HG02642 (cell line): ENCODE data around the gene DMTF1.
"Not testable (repeated sequence)": the region's sequence is repeated elsewhere in the genome, so short reads cannot be mapped to it uniquely, and the experiment has no call there.

Experiments used
- ATAC-seq: cut with Tn5 transposase; IDR thresholded peaks from one replicate; pipeline ENCODE4 v1.9.1; 2021; ENCODE audit warnings: mild to moderate bottlenecking; ENCODE audit not compliant: unreplicated experiment, poor library complexity

The DMTF1 gene

DNA sequence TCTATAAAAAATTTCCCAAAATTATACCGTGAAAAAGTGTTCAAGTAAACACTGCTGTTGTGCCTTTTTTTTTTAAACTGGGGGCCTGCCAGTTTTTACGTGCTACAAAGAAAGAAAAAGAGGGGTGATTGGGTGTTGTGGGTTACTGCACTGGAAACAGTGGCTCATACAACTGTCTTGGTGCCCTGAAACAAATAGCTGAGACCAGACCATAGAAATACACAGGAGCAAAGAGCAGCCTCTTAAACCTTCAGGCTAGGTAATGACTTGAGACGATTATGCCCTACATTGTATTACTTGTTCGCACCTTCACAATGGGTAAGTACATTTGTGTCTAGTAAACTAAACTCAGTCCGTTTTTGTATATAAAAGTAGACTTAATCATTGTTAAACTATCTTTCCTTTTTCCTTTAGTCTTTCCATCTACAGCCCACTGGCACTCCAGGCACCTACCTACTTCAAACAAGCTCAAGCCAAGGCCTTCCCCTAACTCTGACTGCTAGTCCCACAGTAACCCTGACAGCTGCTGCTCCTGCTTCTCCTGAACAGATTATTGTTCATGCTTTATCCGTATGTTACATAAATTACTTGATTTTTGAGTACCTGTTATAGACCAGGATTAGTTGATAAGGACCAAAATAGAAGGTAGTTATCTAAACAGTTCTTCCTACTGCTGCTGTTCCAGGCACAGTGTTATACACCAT is 40.7 kb downstream of the DMTF1 start:
- no peak for ATAC-seq

DNA sequence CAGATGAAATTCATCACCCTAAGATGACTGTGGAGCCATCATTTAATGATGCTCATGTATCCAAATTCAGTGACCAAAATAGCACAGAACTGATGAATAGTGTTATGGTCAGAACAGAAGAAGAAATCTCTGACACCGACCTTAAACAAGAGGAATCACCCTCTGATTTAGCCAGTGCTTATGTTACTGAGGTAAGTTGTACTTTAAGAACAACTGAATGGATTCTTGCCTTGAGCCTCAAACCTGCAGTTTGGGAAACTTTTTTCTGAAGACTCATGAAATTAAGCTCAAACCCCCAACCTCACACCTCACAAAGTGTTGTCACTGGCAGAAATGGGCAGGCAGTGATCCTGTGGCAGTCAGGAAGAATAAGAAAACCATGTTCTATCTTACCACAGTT is 41.7 kb downstream of the DMTF1 start:
- ATAC-seq: no peak

GRCh38 chr7:87199241-87199640 is 47.0 kb downstream of the DMTF1 start:
- ATAC-seq: no peak

GRCh38 chr7:87199700-87200450 is 47.6 kb downstream of the DMTF1 start:
- ATAC-seq: no peak

GRCh38 chr7:87202208-87202607 is 50.0 kb downstream of the DMTF1 start:
- no peak for ATAC-seq

DNA sequence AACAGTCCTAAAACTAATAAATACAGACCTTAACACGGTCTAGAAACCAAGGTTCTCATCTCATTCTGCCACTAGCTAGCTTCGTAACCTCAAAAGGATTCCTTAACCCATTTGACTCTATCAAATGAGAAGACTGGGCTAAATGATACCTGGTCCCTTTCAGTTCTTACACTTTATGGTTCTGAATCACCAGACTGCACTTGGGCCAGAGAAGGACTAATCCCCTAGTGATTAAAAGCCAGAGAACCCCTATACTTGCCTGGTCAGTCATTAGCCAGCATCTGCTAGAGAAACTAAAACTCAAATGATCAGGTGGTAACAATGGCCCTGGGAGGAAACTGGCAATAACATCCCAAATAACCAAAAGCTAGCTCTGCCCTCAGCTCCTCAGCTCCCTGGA is 50.5 kb downstream of the DMTF1 start:
- ATAC-seq: peak; percentile 51

DNA sequence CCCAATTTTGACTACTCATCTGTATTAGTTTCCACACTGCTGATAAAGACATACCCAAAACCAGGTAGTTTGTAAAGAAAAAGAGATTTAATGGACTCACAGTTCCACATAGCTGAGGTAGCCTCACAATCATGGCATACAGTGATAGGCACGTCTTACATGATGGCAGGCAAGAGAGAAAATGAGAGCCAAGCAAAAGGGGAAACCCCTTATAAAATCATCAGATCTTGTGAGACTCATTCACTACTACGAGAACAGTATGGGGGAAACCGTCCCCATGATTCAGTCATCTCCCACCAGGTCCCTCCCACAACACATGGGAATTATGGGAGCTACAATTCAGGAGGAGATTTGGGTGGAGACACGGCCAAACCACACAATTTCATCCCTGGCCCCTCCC is 51.7 kb downstream of the DMTF1 start:
- ATAC-seq: not testable (repeated sequence)

DNA sequence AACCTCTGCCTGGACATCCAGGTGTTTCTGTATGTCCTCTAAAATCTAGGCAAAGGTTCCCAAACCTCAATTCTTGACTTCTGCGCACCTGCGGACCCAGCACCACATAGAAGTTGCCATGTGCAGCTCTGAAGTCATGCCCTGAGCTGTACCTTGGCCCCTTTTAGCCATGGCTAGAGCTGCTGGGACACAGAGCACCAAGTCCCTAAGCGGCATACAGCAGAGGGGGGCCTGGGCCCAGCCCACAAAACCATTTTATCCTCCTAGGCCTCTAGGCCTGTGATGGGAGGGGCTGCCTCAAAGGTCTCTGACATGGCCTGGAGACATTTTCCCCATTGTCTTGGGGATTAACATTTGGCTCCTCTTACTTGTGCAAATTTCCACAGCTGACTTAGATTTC is 52.7 kb downstream of the DMTF1 start:
- ATAC-seq: no peak

DNA sequence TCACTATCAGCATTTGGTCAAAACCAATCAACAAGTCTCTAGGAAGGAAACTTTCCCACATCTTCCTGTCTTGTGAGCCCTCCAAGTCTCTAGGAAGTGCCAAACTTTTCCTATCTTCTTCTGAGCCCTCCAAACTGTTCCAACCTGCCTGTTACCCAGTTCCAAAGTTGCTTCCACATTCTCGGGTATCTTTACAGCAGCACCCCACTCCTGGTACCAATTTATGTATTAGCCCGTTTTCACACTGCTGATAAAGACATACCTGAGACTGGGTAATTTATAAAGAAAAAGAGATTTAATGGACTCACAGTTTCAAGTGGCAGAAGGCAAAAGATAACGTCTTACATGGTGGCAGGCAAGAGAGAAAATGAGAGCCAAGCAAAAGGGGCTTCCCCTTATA is 53.4 kb downstream of the DMTF1 start:
- not testable (repeated sequence) for ATAC-seq

- ATAC-seq: no peak
These were observed 54.1 kb downstream of the DMTF1 start for GRCh38 chr7:87206361-87206760.

- ATAC-seq: no peak
These were observed 57.2 kb downstream of the DMTF1 start for GRCh38 chr7:87209295-87209924.

- no peak for ATAC-seq
These were observed 58.3 kb downstream of the DMTF1 start for GRCh38 chr7:87210506-87210905.

GRCh38 chr7:87212498-87212897 is 60.2 kb downstream of the DMTF1 start:
- no peak for ATAC-seq

DNA sequence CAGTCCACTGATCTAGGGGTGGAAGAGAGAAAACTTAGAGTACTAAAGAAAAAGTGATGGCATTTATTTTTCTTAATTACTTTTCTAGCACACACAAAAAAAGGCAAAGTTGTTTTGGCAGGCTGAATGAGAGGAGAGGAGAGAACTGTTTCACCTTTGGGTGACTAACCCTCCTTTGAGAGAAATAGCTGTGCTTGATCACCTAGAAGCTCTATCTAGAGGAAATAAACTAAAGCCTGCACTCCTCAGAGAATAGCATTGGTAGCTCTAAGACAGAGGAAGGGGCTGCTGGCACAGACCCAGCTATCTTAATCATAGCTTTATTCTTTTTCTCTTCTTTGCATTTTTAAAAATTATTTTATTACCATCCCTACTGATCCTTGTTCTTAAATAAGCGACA is 61.0 kb downstream of the DMTF1 start:
- ATAC-seq: no peak

GRCh38 chr7:87213811-87214210 is 61.6 kb downstream of the DMTF1 start:
- no peak for ATAC-seq

DNA sequence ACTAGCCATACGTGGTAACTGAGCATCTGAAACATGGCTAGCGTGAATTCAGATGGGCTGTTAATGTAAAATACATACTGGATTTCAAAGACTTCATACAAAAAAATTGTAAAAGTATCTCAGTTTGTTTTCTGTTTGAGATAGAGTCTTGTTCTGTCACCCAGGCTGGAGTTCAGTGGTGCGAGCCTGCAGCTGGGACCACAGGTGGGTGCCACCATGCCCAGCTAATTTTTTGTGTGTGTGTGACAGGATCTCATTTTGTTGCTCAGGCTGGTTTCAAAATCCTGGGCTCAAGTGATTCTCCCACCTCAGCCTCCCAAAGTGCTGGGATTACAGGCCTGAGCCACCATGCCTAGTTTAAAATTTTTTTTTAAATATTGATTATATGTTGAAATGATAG is 62.8 kb downstream of the DMTF1 start:
- no peak for ATAC-seq

- ATAC-seq: peak; percentile 51
These were observed 64.7 kb downstream of the DMTF1 start for GRCh38 chr7:87216701-87217508.

DNA sequence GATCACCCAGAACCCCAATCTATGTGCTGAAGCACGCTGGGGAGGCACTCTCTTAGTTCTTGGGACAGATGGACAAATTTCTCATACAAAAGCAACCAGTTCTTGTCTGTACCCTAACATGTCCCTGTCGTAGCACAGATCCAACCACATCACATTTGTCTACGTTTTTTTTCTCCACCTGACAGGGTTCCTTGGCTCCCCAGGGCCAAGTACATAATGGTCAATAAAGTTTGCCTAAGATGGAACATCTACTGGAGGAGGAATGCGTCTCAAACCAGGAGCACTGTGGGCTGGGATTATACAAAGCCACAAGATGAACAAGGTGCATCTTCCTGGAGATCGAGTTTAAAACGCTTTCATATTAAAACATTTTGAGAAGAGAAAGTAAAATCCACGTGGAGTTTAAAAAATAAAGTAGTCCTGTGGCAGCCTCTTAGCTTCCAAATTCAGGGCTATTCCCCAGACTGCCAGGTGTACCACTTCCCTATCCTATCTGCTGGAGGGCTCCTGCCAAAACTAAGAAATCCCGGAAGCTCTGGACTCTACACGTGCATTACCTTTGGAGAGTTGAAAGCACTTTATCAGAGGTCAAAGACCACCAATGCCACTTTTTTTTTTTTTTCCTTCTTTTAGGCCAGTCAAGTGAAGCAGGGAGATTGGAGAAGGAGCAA is 65.9 kb downstream of the DMTF1 start:
- no peak for ATAC-seq

DNA sequence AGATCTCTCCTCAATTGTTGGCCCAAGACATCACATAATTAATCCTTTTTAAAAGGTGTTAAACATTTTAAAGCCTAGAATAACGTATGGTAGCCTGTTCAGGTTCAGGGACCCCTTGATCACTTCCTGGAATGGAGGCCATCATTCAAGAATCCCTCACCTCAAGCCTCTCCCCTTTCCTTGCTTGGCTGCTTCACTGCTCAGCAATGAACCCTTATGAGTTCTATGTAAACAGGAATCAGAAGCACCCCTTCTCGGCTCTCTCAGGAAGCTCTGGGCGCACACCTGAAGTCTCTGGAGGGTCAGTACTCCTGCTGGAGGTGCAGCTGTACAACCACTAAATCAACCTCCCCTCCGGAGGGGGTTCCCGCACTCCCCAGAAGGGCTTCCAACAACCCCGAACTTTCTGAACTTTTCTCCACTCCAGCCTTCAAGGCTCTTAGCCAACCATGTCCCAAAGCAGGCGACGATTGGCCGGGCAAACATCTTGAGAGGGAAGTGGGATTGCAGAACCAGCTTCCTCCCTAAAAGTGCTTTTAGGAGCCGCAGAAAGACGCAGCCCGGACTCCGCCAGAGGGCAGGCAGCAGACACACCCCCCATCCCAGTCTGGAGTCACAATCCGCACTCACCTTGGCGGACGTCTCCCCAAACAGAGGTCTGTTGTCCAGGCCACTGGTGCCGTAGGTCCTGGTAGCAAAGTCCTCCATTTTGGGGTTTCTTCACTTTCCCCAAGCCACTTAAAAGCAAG is 66.7 kb downstream of the DMTF1 start:
- peak; percentile 14 for ATAC-seq
